HCEC 1CT (cell line): Measurements from ENCODE around the gene MLNR.
A peak's percentile ranks its signal among the peaks of the same experiment; 100 is the strongest.

Experiments
- DNase-seq: peaks from one replicate; pipeline ENCODE4 v3.0.0-alpha.2; 2017

The MLNR gene

GRCh38 chr13:49220036-49220855 lies at the start of gene MLNR:
Gene MLNR, plus strand, starts transcription at chr13:49220338. Its CDS starts 0 bp downstream, at chr13:49220338.
- DNase-seq: peak; percentile 17

- DNase-seq: no peak
Measured at GRCh38 chr13:49171359-49171758, 48.8 kb upstream of the MLNR start.

- DNase-seq: peak; percentile 44
Measured at GRCh38 chr13:49183672-49184325, 36.3 kb upstream of the MLNR start.

GRCh38 chr13:49184621-49185020 lies 35.5 kb upstream of the MLNR start:
- no peak for DNase-seq

GRCh38 chr13:49185264-49185663 lies 34.9 kb upstream of the MLNR start:
- no peak for DNase-seq

GRCh38 chr13:49190901-49191300 lies 29.2 kb upstream of the MLNR start:
- no peak for DNase-seq

- DNase-seq: no peak
Measured at GRCh38 chr13:49206641-49207040, 13.5 kb upstream of the MLNR start.

- no peak for DNase-seq
Measured at GRCh38 chr13:49208619-49209018, 11.5 kb upstream of the MLNR start.

GRCh38 chr13:49210114-49210513 lies 10.0 kb upstream of the MLNR start:
- no peak for DNase-seq

- DNase-seq: no peak
Measured at GRCh38 chr13:49210669-49211068, 9.5 kb upstream of the MLNR start.

- no peak for DNase-seq
Measured at GRCh38 chr13:49213539-49213938, 6.6 kb upstream of the MLNR start.

GRCh38 chr13:49213997-49214916 lies 5.9 kb upstream of the MLNR start:
- DNase-seq: no peak

- no peak for DNase-seq
Measured at GRCh38 chr13:49214917-49215376, 5.2 kb upstream of the MLNR start.

GRCh38 chr13:49216334-49216733 lies 3.8 kb upstream of the MLNR start:
- no peak for DNase-seq

- DNase-seq: no peak
Measured at GRCh38 chr13:49217962-49218492, 2.1 kb upstream of the MLNR start.

- no peak for DNase-seq
Measured at GRCh38 chr13:49218493-49219051, 1.6 kb upstream of the MLNR start.

- DNase-seq: no peak
Measured at GRCh38 chr13:49219647-49220035, 497 bp upstream of the MLNR start.

GRCh38 chr13:49220856-49221589 lies 885 bp downstream of the MLNR start:
- DNase-seq: no peak

GRCh38 chr13:49221590-49221965 lies 1.4 kb downstream of the MLNR start:
- no peak for DNase-seq

GRCh38 chr13:49225223-49226042 lies 5.3 kb downstream of the MLNR start:
- no peak for DNase-seq

GRCh38 chr13:49226613-49227012 lies 6.5 kb downstream of the MLNR start:
- DNase-seq: no peak
